Hepatocyte (in vitro differentiated cells): Measurements from ENCODE around the gene CLEC4M. TPM values are rescaled to one million over a fixed set of nuclear protein-coding genes. Genes with fewer than 3 reads are reported as not detected.

Source experiments
- DNase-seq: peaks from one replicate; pipeline ENCODE4 v3.0.0-alpha.2; 2016; ENCODE audit warnings: low spot score
- H2AFZ ChIP-seq: fragments of 200-600 bp; sonication (generic); 2 replicates; pipeline ENCODE4 v1.6.0; 2016; ENCODE audit warnings: antibody characterized with exemption, mild to moderate bottlenecking
- H3K27ac ChIP-seq: fragments of 200-600 bp; sonication (generic); 2 replicates; pipeline ENCODE4 v1.5.1; 2016; ENCODE audit warnings: mild to moderate bottlenecking
- H3K27me3 ChIP-seq: fragments of 200-600 bp; sonication (generic); 2 replicates; pipeline ENCODE4 v1.6.1; 2016
- H3K36me3 ChIP-seq: fragments of 200-600 bp; sonication (generic); replicated peaks from 2 replicates; pipeline ENCODE4 v1.5.1; 2016; ENCODE audit warnings: low read depth; ENCODE audit not compliant: insufficient read depth
- H3K4me1 ChIP-seq: fragments of 200-600 bp; sonication (generic); 2 replicates; pipeline ENCODE4 v1.5.1; 2016; ENCODE audit warnings: mild to moderate bottlenecking, moderate library complexity; ENCODE audit not compliant: insufficient read depth
- H3K4me2 ChIP-seq: fragments of 200-600 bp; sonication (generic); 2 replicates; pipeline ENCODE4 v1.6.0; 2016
- H3K4me3 ChIP-seq: fragments of 200-600 bp; sonication (generic); 2 replicates; pipeline ENCODE4 v1.5.1; 2016; ENCODE audit warnings: mild to moderate bottlenecking
- H3K79me2 ChIP-seq: fragments of 200-600 bp; sonication (generic); 2 replicates; pipeline ENCODE4 v1.6.0; 2017; ENCODE audit warnings: mild to moderate bottlenecking
- H3K9me2 ChIP-seq: fragments of 200-600 bp; sonication (generic); replicated peaks from 2 replicates; pipeline ENCODE4 v1.6.0; 2017; ENCODE audit warnings: mild to moderate bottlenecking; ENCODE audit not compliant: insufficient read depth
- H3K9me3 ChIP-seq: fragments of 200-600 bp; sonication (generic); 2 replicates; pipeline ENCODE4 v1.5.1; 2016; ENCODE audit warnings: low read depth, mild to moderate bottlenecking
- H4K20me1 ChIP-seq: fragments of 200-600 bp; sonication (generic); 2 replicates; pipeline ENCODE4 v1.6.0; 2016; ENCODE audit warnings: mild to moderate bottlenecking; ENCODE audit not compliant: insufficient read depth, poor library complexity, severe bottlenecking
- CTCF ChIP-seq: fragments of 200-600 bp; sonication (generic); IDR thresholded peaks from 2 replicates; pipeline ENCODE4 v1.5.1; 2016; ENCODE audit warnings: antibody characterized with exemption, mild to moderate bottlenecking; ENCODE audit not compliant: poor library complexity
- EZH2 ChIP-seq: fragments of 200-600 bp; sonication (generic); IDR thresholded peaks from 2 replicates; pipeline ENCODE4 v1.6.1; 2016; ENCODE audit warnings: antibody characterized with exemption, mild to moderate bottlenecking, borderline replicate concordance
- EZH2phosphoT487 ChIP-seq: fragments of 200-600 bp; sonication (generic); IDR thresholded peaks from one replicate; pipeline ENCODE4 v1.6.1; 2018; ENCODE audit warnings: antibody characterized with exemption, mild to moderate bottlenecking, low read depth, moderate library complexity; ENCODE audit not compliant: unreplicated experiment, severe bottlenecking
- WGBS: methylation state at CpG from one replicate; pipeline ENCODE4 v1.1.6; 2016; ENCODE audit warnings: low lambda C conversion rate; ENCODE audit errors: missing lambda C conversion rate; 5-methylcytosine and 5-hydroxymethylcytosine counted together
- polyA plus RNA-seq: library from polyadenylated mRNA; unstranded; fragments of >200 nt; fragmentation: Nextera tagmentation; extraction: Ambion mirVana; gene quantifications from 2 replicates; pipeline ENCODE4 v1.2.1, GENCODE V29; 2016
- total RNA-seq: library from RNA; depleted of rRNA; stranded (reverse); fragments of >200 nt; gene quantifications from 2 replicates; pipeline ENCODE4 v1.2.3, GENCODE V29; 2014

Gene CLEC4M
- total RNA-seq = 0.07 and 0.80 TPM in 2 replicates
- polyA plus RNA-seq = not detected in 2 replicates

GRCh38 chr19:7762719-7763293 is at the start of gene CLEC4M:
Gene CLEC4M, plus strand, starts transcription at chr19:7763243. Its CDS starts 24 bp downstream, at chr19:7763267.
- TF ChIP-seq CTCF (no peak), EZH2phosphoT487 (no peak), EZH2 (no peak)
- 83% methylated on average over 8 of the region's 8 CpGs for WGBS

GRCh38 chr19:7715671-7716070 is 47.4 kb upstream of the CLEC4M start:
- Histone ChIP-seq H3K79me2 (no peaks in the 10 kb centered on the region), H2AFZ (no peak overlapping the region), H4K20me1 (no peaks in the 10 kb centered on the region), H3K4me2 (no peak overlapping the region), H3K36me3 (no peaks in the 10 kb centered on the region), H3K9me3 (no peaks in the 10 kb centered on the region), H3K27me3 (no peaks in the 10 kb centered on the region), H3K4me1 (no peaks in the 10 kb centered on the region), H3K27ac (no peak overlapping the region), H3K9me2 (no peaks in the 10 kb centered on the region), H3K4me3 (no peak overlapping the region)
- WGBS = 93% methylated on average over 1 of the region's 1 CpG
- DNase-seq = no peak
- TF ChIP-seq CTCF (no peak), EZH2phosphoT487 (no peak), EZH2 (no peak)

More at GRCh38 chr19:7762719-7763293, at the start of gene CLEC4M:
- Histone ChIP-seq H3K27me3 (no peaks in the 10 kb centered on the region), H3K79me2 (no peaks in the 10 kb centered on the region), H3K9me2 (no peaks in the 10 kb centered on the region), H3K36me3 (no peaks in the 10 kb centered on the region), H3K4me3 (no peak within 1 kb of the TSS), H3K9me3 (no peaks in the 10 kb centered on the region), H3K4me2 (no peak within 1 kb of the TSS), H3K27ac (no peak within 1 kb of the TSS), H3K4me1 (no peaks in the 10 kb centered on the region), H4K20me1 (no peaks in the 10 kb centered on the region), H2AFZ (no peak within 1 kb of the TSS)
- no peak for DNase-seq

- 83% methylated on average over 1 of the region's 1 CpG for WGBS
- no peaks in the 10 kb centered on the region for H3K9me3 ChIP-seq
- H3K9me2 ChIP-seq = no peaks in the 10 kb centered on the region
- no peaks in the 10 kb centered on the region for H3K4me1 ChIP-seq
- H4K20me1 ChIP-seq = no peaks in the 10 kb centered on the region
- H3K4me2 ChIP-seq = no peak overlapping the region
- H3K36me3 ChIP-seq = no peaks in the 10 kb centered on the region
- DNase-seq = no peak
- H3K79me2 ChIP-seq = no peaks in the 10 kb centered on the region
- H3K27me3 ChIP-seq = no peaks in the 10 kb centered on the region
- TF ChIP-seq CTCF (no peak), EZH2phosphoT487 (no peak), EZH2 (no peak)
- no peak overlapping the region for H2AFZ ChIP-seq
- no peak overlapping the region for H3K27ac ChIP-seq
- H3K4me3 ChIP-seq = no peak overlapping the region
These were observed 46.3 kb upstream of the CLEC4M start for GRCh38 chr19:7716762-7717161.
